WTC11 (cell line): ENCODE results near the gene RSPRY1. TPM values are rescaled to one million over a fixed set of nuclear protein-coding genes. Genes with fewer than 3 reads are reported as not detected.
A peak's percentile ranks its signal among the peaks of the same experiment; 100 is the strongest.

Experiments used
- ATAC-seq: fragments of 200-7000 bp; cut with Tn5 transposase; 2 replicates; pipeline ENCODE4 v1.10.0; 2021; ENCODE audit warnings: mild to moderate bottlenecking, moderate library complexity
- CTCF ChIA-PET: fragments of 300-600 bp; sonication (Branson Sonifier 250); formaldehyde crosslinking; loops from one replicate; lab custom pipeline; 2021; ENCODE audit warnings: antibody characterized with exemption; lab: Charles Lee
- POLR2A ChIA-PET: fragments of 350-600 bp; sonication (Branson Sonifier 250); formaldehyde crosslinking; loops from one replicate; lab custom pipeline; 2021; ENCODE audit warnings: antibody characterized with exemption; lab: Charles Lee
- DNase-seq: peaks from one replicate; pipeline ENCODE4 v3.0.0; 2021; ENCODE audit warnings: low spot score
- H3K27ac Mint-ChIP-seq: 2 replicates; pipeline ENCODE4 v1.8.0; 2021; ENCODE audit warnings: mixed read lengths
- H3K27me3 Mint-ChIP-seq: 2 replicates; pipeline ENCODE4 v1.8.0; 2021; ENCODE audit warnings: low read depth, mild to moderate bottlenecking, moderate library complexity, mixed read lengths
- H3K36me3 Mint-ChIP-seq: 2 replicates; pipeline ENCODE4 v1.8.0; 2021; ENCODE audit warnings: mixed read lengths
- H3K4me1 Mint-ChIP-seq: 2 replicates; pipeline ENCODE4 v1.8.0; 2022; ENCODE audit warnings: mixed read lengths
- H3K4me3 Mint-ChIP-seq: 2 replicates; pipeline ENCODE4 v1.8.0; 2021; ENCODE audit warnings: mild to moderate bottlenecking, moderate library complexity, mixed read lengths
- H3K9me3 Mint-ChIP-seq: 2 replicates; pipeline ENCODE4 v1.8.0; 2021; ENCODE audit warnings: mixed read lengths
- AFF4 ChIP-seq: sonication (generic); formaldehyde crosslinking; IDR thresholded peaks from 2 replicates; pipeline ENCODE4 v1.8.1; 2023; ENCODE audit warnings: mild to moderate bottlenecking, missing genetic modification reagents, borderline replicate concordance
- CREB1 ChIP-seq: sonication (generic); formaldehyde crosslinking; IDR thresholded peaks from 2 replicates; pipeline ENCODE4 v1.8.0; 2023; ENCODE audit warnings: mild to moderate bottlenecking, missing genetic modification reagents
- ELF4 ChIP-seq: sonication (generic); formaldehyde crosslinking; IDR thresholded peaks from 2 replicates; pipeline ENCODE4 v1.8.1; 2022; ENCODE audit warnings: low read depth, mild to moderate bottlenecking, moderate library complexity, missing genetic modification reagents
- GRHL2 ChIP-seq: fragments of 250-450 bp; sonication (Bioruptor Pico); IDR thresholded peaks from 2 replicates; pipeline ENCODE4 v1.8.0; 2022; ENCODE audit warnings: mild to moderate bottlenecking, moderate library complexity; ENCODE audit not compliant: insufficient replicate concordance, severe bottlenecking
- HMGXB4 ChIP-seq: sonication (generic); formaldehyde crosslinking; IDR thresholded peaks from 2 replicates; pipeline ENCODE4 v1.8.1; 2023; ENCODE audit warnings: mild to moderate bottlenecking, moderate library complexity, missing genetic modification reagents
- KAT7 ChIP-seq: sonication (generic); formaldehyde crosslinking; IDR thresholded peaks from 2 replicates; pipeline ENCODE4 v1.8.1; 2023; ENCODE audit warnings: missing genetic modification reagents, mild to moderate bottlenecking, borderline replicate concordance
- NFE2L1 ChIP-seq: sonication (generic); formaldehyde crosslinking; IDR thresholded peaks from 2 replicates; pipeline ENCODE4 v1.8.1; 2023; ENCODE audit warnings: missing genetic modification reagents
- NR3C1 ChIP-seq: sonication (generic); formaldehyde crosslinking; conservative IDR thresholded peaks from 2 replicates; pipeline ENCODE4 v1.8.1; 2023; ENCODE audit warnings: low read depth, mild to moderate bottlenecking, missing genetic modification reagents
- TCF7 ChIP-seq: sonication (generic); formaldehyde crosslinking; IDR thresholded peaks from 2 replicates; pipeline ENCODE4 v1.8.0; 2022; ENCODE audit warnings: mild to moderate bottlenecking, low read depth, missing genetic modification reagents, moderate library complexity
- TP53 ChIP-seq: sonication (generic); formaldehyde crosslinking; IDR thresholded peaks from 2 replicates; pipeline ENCODE4 v1.8.1; 2023; ENCODE audit warnings: mild to moderate bottlenecking, missing genetic modification reagents
- ZBTB43 ChIP-seq: sonication (generic); formaldehyde crosslinking; IDR thresholded peaks from 2 replicates; pipeline ENCODE4 v1.8.1; 2023; ENCODE audit warnings: mild to moderate bottlenecking, missing genetic modification reagents
- ZNF317 ChIP-seq: sonication (generic); formaldehyde crosslinking; IDR thresholded peaks from 2 replicates; pipeline ENCODE4 v1.8.1; 2023; ENCODE audit warnings: low read depth, mild to moderate bottlenecking, moderate library complexity, missing genetic modification reagents, borderline replicate concordance
- ZNF416 ChIP-seq: fragments of 250-450 bp; sonication (Bioruptor Pico); IDR thresholded peaks from 2 replicates; pipeline ENCODE4 v1.9.0; 2021; ENCODE audit warnings: mild to moderate bottlenecking, inconsistent platforms
- total RNA-seq: library from RNA; stranded (reverse); gene quantifications from 3 replicates; pipeline ENCODE4 v1.2.3, GENCODE V29; 2021
- TF ChIP-seq, protein P1 (sequence below): sonication (generic); formaldehyde crosslinking; IDR thresholded peaks from 2 replicates; pipeline ENCODE4 v1.8.0; 2022; ENCODE audit warnings: mild to moderate bottlenecking, missing genetic modification reagents
- TF ChIP-seq, protein P2 (sequence below): sonication (generic); formaldehyde crosslinking; IDR thresholded peaks from 2 replicates; pipeline ENCODE4 v1.8.0; 2022; ENCODE audit warnings: missing genetic modification reagents
- TF ChIP-seq, protein P3 (sequence below): fragments of 250-450 bp; sonication (Bioruptor Pico); IDR thresholded peaks from 2 replicates; pipeline ENCODE4 v1.9.0; 2021; ENCODE audit warnings: mild to moderate bottlenecking

RSPRY1 gene
- total RNA-seq, 1 experiment from 2014 or later = 26.8 TPM

GRCh38 chr16:57270221-57271062 is 84.3 kb downstream of the RSPRY1 start:
- POLR2A ChIA-PET = interaction anchor here (0.7 kb wide), 1 partner anchor 11 kb away, joined by 3 read pairs; no protein-coding TSS in a partner anchor
- Mint-ChIP-seq H3K27ac (no peak overlapping the region), H3K4me3 (no peak overlapping the region), H3K36me3 (no peaks in the 10 kb centered on the region), H3K9me3 (no peaks in the 10 kb centered on the region), H3K27me3 (no peaks in the 10 kb centered on the region), H3K4me1 (peaks cover 8% of the 10 kb centered on the region)
- TF ChIP-seq CREB1 = no peak
- ATAC-seq (peak; percentile 65), DNase-seq (no peak)
- CTCF ChIA-PET = interaction anchor here (0.9 to 1.8 kb wide), 5 partner anchors 25 to 307 kb away, joined by 3 to 7 read pairs (median 4); partner anchors contain the start of genes ARL2BP and POLR2C

DNA sequence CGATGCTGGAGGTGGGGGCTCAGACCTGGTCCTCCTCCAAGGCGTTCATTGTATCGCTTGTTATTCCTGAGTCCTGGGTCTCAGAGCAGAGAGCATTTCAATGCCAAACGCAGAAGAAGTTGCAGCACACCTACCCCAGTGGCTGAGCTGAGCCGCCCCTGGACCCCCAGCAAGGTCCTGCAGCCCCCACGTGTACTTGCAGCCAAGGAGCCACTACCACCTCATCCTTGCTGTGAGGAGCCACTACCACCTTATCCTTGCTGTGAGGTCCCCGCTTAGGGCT is 84.9 kb downstream of the RSPRY1 start:
- no peak for DNase-seq
- Mint-ChIP-seq H3K27me3 (no peaks in the 10 kb centered on the region), H3K27ac (no peak overlapping the region), H3K4me1 (peaks cover 8% of the 10 kb centered on the region), H3K9me3 (no peaks in the 10 kb centered on the region)
- TF ChIP-seq, protein P1, sequence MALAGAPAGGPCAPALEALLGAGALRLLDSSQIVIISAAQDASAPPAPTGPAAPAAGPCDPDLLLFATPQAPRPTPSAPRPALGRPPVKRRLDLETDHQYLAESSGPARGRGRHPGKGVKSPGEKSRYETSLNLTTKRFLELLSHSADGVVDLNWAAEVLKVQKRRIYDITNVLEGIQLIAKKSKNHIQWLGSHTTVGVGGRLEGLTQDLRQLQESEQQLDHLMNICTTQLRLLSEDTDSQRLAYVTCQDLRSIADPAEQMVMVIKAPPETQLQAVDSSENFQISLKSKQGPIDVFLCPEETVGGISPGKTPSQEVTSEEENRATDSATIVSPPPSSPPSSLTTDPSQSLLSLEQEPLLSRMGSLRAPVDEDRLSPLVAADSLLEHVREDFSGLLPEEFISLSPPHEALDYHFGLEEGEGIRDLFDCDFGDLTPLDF (CRISPR knock-in tag) = no peak
- TF ChIP-seq TCF7 (CRISPR knock-in tag) (no peak), HMGXB4 (CRISPR knock-in tag) (no peak), ELF4 (CRISPR knock-in tag) (no peak), ZNF317 (CRISPR knock-in tag) (no peak), AFF4 (CRISPR knock-in tag) (no peak), ZNF416 (CRISPR knock-in tag) (no peak), KAT7 (CRISPR knock-in tag) (no peak), TP53 (CRISPR knock-in tag) (no peak), NFE2L1 (CRISPR knock-in tag) (no peak)
- TF ChIP-seq, all 79 proteins: peak for 0
- Mint-ChIP-seq H3K4me3 (no peak overlapping the region), H3K36me3 (no peaks in the 10 kb centered on the region)
- POLR2A ChIA-PET = no interaction called here
- no peak for ATAC-seq
- CTCF ChIA-PET = interaction anchor here (1.0 to 1.8 kb wide), 3 partner anchors 25 to 307 kb away, joined by 3 to 5 read pairs (median 4); partner anchors contain the start of gene ARL2BP

- Mint-ChIP-seq H3K36me3 (no peaks in the 10 kb centered on the region), H3K4me1 (peaks cover 11% of the 10 kb centered on the region), H3K27ac (no peak overlapping the region), H3K9me3 (no peaks in the 10 kb centered on the region), H3K27me3 (no peaks in the 10 kb centered on the region), H3K4me3 (no peak overlapping the region)
- ChIA-PET CTCF (interaction anchor here (1.6 kb wide), 1 partner anchor 146 kb away, joined by 5 read pairs; no protein-coding TSS in a partner anchor), POLR2A (no interaction called here)
- no peak for DNase-seq
- no peak for ATAC-seq
- TF ChIP-seq NR3C1 (CRISPR knock-in tag) (no peak), ZBTB43 (CRISPR knock-in tag) (no peak), TP53 (CRISPR knock-in tag) (no peak), GRHL2 (CRISPR knock-in tag) (no peak)
- TF ChIP-seq, protein P2, sequence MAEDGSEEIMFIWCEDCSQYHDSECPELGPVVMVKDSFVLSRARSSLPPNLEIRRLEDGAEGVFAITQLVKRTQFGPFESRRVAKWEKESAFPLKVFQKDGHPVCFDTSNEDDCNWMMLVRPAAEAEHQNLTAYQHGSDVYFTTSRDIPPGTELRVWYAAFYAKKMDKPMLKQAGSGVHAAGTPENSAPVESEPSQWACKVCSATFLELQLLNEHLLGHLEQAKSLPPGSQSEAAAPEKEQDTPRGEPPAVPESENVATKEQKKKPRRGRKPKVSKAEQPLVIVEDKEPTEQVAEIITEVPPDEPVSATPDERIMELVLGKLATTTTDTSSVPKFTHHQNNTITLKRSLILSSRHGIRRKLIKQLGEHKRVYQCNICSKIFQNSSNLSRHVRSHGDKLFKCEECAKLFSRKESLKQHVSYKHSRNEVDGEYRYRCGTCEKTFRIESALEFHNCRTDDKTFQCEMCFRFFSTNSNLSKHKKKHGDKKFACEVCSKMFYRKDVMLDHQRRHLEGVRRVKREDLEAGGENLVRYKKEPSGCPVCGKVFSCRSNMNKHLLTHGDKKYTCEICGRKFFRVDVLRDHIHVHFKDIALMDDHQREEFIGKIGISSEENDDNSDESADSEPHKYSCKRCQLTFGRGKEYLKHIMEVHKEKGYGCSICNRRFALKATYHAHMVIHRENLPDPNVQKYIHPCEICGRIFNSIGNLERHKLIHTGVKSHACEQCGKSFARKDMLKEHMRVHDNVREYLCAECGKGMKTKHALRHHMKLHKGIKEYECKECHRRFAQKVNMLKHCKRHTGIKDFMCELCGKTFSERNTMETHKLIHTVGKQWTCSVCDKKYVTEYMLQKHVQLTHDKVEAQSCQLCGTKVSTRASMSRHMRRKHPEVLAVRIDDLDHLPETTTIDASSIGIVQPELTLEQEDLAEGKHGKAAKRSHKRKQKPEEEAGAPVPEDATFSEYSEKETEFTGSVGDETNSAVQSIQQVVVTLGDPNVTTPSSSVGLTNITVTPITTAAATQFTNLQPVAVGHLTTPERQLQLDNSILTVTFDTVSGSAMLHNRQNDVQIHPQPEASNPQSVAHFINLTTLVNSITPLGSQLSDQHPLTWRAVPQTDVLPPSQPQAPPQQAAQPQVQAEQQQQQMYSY = no peak
- TF ChIP-seq, protein P3, sequence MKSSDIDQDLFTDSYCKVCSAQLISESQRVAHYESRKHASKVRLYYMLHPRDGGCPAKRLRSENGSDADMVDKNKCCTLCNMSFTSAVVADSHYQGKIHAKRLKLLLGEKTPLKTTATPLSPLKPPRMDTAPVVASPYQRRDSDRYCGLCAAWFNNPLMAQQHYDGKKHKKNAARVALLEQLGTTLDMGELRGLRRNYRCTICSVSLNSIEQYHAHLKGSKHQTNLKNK (CRISPR knock-in tag) = no peak
These were observed 85.9 kb downstream of the RSPRY1 start for GRCh38 chr16:57271867-57272495.
